ENCODE results near the gene ZNF717. TPM values are rescaled to one million over a fixed set of nuclear protein-coding genes. Genes with fewer than 3 reads are reported as not detected.

Gene ZNF717
- total RNA-seq, 1 experiment from 2014 or later: 14.0 TPM

DNA sequence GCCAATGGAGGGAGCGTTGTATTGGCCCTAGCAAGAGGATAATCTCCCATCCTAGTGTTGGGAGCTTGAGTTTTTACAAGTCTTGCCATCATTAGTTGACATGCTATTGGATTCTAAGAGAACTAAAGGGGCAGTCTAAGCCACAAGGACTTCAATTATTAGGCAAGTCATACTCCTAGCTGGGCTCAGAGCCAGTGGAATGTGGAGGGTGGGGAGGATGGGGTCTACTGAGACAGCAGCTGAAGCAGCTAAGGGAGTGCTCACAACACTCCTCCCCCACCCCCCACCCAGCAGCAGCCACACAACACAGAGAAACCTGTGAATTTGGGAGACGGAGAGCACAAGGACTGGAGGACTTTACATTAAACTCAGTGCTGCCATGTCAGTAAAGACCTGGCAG, 93.3 kb downstream of the ZNF717 start:
- ChIA-PET POLR2A (no interaction called here), CTCF (no interaction called here)
- no peak overlapping the region for H3K27ac Mint-ChIP-seq (ENCODE audit: unreplicated experiment)
- Histone ChIP-seq H3K4me3 (ENCODE audit: low read depth, low read length) (no peak overlapping the region), H3K9me3 (no peaks in the 10 kb centered on the region), H3K36me3 (ENCODE audit: control insufficient read depth, insufficient read depth, low read length) (no peaks in the 10 kb centered on the region), H3K27me3 (replicated peaks; ENCODE audit: control insufficient read depth, insufficient read depth, low read length) (no peaks in the 10 kb centered on the region), H3K4me1 (no peaks in the 10 kb centered on the region)
- no TSS peak for BruUV-seq (replicated peaks)
- no peaks in the 10 kb centered on the region for H3K36me3 Mint-ChIP-seq (ENCODE audit: insufficient read depth, unreplicated experiment)
- intact Hi-C loops (cut with micrococcal nuclease; ENCODE audit: unreplicated experiment): no loop called here
- no peak overlapping the region for H3K4me3 Mint-ChIP-seq (ENCODE audit: unreplicated experiment)
- no peak for DNase-seq
- H3K27me3 Mint-ChIP-seq (ENCODE audit: insufficient read depth, unreplicated experiment): no peaks in the 10 kb centered on the region
- TF ChIP-seq, protein P1, sequence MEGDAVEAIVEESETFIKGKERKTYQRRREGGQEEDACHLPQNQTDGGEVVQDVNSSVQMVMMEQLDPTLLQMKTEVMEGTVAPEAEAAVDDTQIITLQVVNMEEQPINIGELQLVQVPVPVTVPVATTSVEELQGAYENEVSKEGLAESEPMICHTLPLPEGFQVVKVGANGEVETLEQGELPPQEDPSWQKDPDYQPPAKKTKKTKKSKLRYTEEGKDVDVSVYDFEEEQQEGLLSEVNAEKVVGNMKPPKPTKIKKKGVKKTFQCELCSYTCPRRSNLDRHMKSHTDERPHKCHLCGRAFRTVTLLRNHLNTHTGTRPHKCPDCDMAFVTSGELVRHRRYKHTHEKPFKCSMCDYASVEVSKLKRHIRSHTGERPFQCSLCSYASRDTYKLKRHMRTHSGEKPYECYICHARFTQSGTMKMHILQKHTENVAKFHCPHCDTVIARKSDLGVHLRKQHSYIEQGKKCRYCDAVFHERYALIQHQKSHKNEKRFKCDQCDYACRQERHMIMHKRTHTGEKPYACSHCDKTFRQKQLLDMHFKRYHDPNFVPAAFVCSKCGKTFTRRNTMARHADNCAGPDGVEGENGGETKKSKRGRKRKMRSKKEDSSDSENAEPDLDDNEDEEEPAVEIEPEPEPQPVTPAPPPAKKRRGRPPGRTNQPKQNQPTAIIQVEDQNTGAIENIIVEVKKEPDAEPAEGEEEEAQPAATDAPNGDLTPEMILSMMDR (IDR thresholded peaks at IDR 0.05; ENCODE audit: insufficient read depth in 1 of 2, low read depth in 1 of 2, low read length in 1 of 2, severe bottlenecking in 1 of 2, unreplicated experiment in 1 of 2): no peak
- H3K9me3 Mint-ChIP-seq (ENCODE audit: unreplicated experiment): peaks cover 2% of the 10 kb centered on the region
- no peaks in the 10 kb centered on the region for H3K4me1 Mint-ChIP-seq (ENCODE audit: low read depth, unreplicated experiment)

DNA sequence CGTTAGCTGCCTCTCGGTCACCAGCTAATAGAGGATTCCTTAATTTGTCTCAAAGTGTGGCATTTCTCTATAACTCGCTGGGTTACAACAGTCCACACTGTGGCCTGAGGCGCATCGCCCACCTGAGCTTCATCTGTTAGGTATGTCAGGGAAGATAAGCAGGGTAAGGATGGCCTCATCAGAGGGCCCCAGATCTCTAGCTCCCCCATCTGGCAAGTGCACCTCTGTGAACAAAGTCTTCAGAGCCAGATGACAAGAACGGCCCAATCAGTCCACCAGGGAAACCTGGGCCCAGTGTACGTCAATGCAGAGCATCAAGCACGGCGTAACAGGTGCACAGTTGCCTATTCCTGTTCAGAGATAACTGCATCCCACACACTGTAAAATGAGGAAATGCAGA, 98.0 kb downstream of the ZNF717 start:
- ChIA-PET POLR2A (no interaction called here), CTCF (no interaction called here)
- BruUV-seq (replicated peaks): no TSS peak
- no peaks in the 10 kb centered on the region for H3K27me3 Mint-ChIP-seq (ENCODE audit: insufficient read depth, unreplicated experiment)
- H3K9me3 Mint-ChIP-seq (ENCODE audit: unreplicated experiment): no peaks in the 10 kb centered on the region
- TF ChIP-seq, protein P1 (IDR thresholded peaks at IDR 0.05; ENCODE audit: insufficient read depth in 1 of 2, low read depth in 1 of 2, low read length in 1 of 2, severe bottlenecking in 1 of 2, unreplicated experiment in 1 of 2): no peak
- no peak overlapping the region for H3K27ac Mint-ChIP-seq (ENCODE audit: unreplicated experiment)
- no peak overlapping the region for H3K4me3 Mint-ChIP-seq (ENCODE audit: unreplicated experiment)
- H3K36me3 Mint-ChIP-seq (ENCODE audit: insufficient read depth, unreplicated experiment): no peaks in the 10 kb centered on the region
- Histone ChIP-seq H3K9me3 (no peaks in the 10 kb centered on the region), H3K27me3 (replicated peaks; ENCODE audit: control insufficient read depth, insufficient read depth, low read length) (no peaks in the 10 kb centered on the region), H3K4me3 (ENCODE audit: low read depth, low read length) (no peak overlapping the region), H3K36me3 (ENCODE audit: control insufficient read depth, insufficient read depth, low read length) (no peaks in the 10 kb centered on the region), H3K4me1 (no peaks in the 10 kb centered on the region)
- DNase-seq: no peak
- intact Hi-C loops (cut with micrococcal nuclease; ENCODE audit: unreplicated experiment): no loop called here
- H3K4me1 Mint-ChIP-seq (ENCODE audit: low read depth, unreplicated experiment): no peaks in the 10 kb centered on the region

Small RNA genes within 50 kb of the gene (microRNA-seq; reads per million reads assigned to microRNA genes)
- gene MIR4273: not detected

Other genes with a start within 250 kb of the ZNF717 start
- not detected in 2 replicates for gene FRG2C, start 121.2 kb downstream of the ZNF717 start, total RNA-seq (2022)